AG09309 (cell line): Measurements from ENCODE around the gene PIGS.

Experiments used
- DNase-seq: peaks from one replicate; pipeline ENCODE4 v3.0.0-alpha.2; 2010; ENCODE audit warnings: low read depth
- H3K4me3 ChIP-seq: 2 replicates; pipeline ENCODE4 v1.5.1; 2011; ENCODE audit warnings: mild to moderate bottlenecking, low read depth, low read length, moderate library complexity; ENCODE audit not compliant: control insufficient read depth
- TF ChIP-seq, protein P1 (sequence below): IDR thresholded peaks from 2 replicates; pipeline ENCODE4 v1.5.1; 2011; ENCODE audit warnings: mild to moderate bottlenecking, low read depth, low read length, inconsistent platforms; ENCODE audit not compliant: insufficient read depth, control insufficient read depth; ENCODE audit errors: missing control alignments

The PIGS gene

DNA sequence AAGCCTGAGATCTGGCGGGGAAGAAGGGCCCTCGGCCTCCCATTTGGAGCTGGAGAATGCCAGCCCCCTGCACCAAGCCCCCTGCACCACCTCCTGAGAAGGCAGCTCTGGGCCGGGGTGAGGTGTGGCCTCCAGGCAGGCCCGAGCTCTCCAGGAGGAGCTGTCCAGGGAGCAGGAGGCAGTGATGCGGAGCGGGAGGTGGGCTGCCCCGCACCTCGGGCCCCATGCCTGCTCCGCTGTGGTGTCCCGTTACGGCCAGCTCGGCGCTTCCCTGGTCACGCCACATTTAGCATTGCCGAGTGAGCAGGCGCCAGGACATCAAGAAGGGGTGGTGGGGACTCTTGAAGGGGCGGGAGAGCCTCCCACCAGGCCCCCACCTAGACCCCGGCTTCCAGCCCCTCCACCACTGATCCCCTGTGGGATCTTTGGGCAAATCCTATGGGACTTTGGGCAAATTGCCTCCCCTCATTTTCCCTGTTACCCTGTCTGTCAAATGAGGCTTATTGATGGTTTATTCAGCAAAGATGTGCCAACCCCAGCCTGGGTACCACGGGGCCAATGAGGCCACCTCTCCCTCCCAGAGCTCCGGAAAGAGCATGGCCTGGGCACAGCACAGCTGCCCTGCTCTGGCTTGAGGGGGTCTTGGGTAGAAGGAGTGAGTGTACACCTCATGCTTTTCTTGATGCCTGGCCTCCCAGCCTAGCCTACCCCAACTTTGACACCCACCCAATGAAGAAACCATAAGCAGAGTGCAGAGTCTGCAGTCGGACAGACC lies 49.8 kb downstream of the PIGS start:
- DNase-seq = no peak
- no peak overlapping the region for H3K4me3 ChIP-seq
- TF ChIP-seq, protein P1, sequence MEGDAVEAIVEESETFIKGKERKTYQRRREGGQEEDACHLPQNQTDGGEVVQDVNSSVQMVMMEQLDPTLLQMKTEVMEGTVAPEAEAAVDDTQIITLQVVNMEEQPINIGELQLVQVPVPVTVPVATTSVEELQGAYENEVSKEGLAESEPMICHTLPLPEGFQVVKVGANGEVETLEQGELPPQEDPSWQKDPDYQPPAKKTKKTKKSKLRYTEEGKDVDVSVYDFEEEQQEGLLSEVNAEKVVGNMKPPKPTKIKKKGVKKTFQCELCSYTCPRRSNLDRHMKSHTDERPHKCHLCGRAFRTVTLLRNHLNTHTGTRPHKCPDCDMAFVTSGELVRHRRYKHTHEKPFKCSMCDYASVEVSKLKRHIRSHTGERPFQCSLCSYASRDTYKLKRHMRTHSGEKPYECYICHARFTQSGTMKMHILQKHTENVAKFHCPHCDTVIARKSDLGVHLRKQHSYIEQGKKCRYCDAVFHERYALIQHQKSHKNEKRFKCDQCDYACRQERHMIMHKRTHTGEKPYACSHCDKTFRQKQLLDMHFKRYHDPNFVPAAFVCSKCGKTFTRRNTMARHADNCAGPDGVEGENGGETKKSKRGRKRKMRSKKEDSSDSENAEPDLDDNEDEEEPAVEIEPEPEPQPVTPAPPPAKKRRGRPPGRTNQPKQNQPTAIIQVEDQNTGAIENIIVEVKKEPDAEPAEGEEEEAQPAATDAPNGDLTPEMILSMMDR = no peak

DNA sequence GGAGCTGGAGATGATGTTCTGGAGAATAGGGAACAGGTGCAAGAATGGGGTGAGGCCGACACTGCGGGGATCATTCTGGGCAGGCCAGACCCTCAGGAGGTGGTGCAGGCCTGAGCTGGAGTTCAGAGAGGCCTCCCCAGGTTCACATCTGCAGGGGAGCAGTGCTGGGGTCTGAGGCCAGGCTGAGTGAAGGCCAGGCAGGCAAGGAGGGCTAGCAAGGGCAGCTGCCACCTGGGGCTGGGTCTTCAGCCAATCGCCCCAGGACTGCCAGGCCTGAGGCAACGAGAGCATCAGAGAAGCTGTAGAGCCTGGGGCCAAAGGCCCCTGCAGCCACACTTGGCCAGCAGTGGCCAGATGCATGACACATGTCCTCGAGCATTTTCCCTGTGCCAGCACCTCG lies 50.6 kb downstream of the PIGS start:
- H3K4me3 ChIP-seq = no peak overlapping the region
- TF ChIP-seq, protein P1 = no peak
- DNase-seq = no peak

DNA sequence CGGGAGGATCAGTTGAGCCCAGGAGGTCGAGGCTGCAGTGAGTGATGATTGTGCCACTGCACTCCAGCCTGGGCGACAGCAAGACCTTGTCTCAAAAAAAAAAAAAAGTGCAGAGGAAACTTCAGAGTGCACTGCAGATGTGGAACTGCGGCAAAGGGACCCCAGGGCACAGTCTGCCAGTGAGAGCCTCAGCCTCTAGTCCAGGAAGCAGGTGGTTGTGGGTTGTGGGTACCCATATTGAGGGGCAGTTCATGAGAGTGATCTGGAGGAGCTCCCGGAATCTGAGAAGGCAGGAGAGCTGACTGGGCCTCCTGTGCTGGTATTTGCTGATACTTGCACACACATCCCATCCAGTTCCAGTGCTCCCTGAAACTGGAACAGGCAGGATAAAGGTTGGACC lies 52.1 kb downstream of the PIGS start:
- no peak overlapping the region for H3K4me3 ChIP-seq
- no peak for DNase-seq
- TF ChIP-seq, protein P1 = no peak

DNA sequence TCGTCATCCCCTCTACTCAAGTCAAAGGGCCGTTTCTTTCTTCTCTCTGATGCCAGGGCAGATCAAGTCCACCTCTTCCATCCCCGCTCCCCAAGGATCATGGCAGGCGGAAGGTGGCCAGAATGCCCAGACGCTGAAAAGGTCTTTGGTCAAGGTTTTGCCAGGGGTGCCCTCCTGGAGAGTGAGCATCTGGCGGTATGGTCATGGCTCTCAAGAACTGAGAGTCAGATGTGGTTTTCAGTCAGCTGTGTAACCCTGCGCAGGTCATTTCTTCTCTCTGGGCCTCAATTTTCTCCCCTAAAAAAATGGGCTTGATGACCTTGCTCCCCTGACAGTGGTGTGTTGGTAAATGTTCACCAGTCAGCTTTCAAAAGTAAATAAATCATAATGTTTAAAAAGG lies 52.7 kb downstream of the PIGS start:
- TF ChIP-seq, protein P1 = no peak
- no peak overlapping the region for H3K4me3 ChIP-seq
- no peak for DNase-seq

DNA sequence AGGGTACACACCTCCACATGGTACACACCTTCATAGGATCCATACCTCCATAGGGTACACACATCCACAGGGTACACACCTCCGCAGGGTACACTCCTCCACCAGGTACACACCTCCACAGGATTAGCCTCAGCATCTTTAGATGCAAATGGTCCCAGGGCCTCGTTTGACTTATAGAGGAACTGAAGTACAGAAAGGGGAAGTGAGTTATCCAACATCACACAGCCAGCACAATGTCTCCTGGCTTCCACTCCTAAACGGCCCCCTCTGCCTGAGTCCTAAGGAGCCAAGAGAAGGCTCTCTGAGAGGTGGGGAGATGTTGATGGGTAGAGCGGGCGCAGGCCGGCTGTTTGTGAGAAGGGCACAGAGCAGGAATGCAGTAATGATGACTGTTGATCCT lies 53.2 kb downstream of the PIGS start:
- no peak overlapping the region for H3K4me3 ChIP-seq
- DNase-seq = no peak
- TF ChIP-seq, protein P1 = no peak

DNA sequence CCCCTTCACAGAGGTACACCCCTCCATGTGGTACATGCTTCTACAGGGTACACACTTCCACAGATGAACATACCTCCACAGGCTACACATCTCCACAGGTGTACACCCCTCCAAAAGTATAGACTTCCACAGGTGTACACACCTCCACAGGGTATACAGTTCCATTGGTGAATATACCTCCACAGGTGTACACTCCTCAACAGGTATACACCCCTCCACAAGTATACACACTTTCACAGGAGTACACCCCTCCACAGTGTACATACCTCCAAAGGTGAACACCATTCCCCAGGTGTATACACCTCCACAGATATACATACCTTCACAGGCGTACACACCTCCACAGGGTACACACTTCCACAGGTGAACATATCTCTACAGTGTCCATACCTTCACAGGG lies 55.8 kb downstream of the PIGS start:
- H3K4me3 ChIP-seq = no peak overlapping the region
- no peak for DNase-seq
- TF ChIP-seq, protein P1 = no peak
